ENCODE results near the gene APOO.

DNA sequence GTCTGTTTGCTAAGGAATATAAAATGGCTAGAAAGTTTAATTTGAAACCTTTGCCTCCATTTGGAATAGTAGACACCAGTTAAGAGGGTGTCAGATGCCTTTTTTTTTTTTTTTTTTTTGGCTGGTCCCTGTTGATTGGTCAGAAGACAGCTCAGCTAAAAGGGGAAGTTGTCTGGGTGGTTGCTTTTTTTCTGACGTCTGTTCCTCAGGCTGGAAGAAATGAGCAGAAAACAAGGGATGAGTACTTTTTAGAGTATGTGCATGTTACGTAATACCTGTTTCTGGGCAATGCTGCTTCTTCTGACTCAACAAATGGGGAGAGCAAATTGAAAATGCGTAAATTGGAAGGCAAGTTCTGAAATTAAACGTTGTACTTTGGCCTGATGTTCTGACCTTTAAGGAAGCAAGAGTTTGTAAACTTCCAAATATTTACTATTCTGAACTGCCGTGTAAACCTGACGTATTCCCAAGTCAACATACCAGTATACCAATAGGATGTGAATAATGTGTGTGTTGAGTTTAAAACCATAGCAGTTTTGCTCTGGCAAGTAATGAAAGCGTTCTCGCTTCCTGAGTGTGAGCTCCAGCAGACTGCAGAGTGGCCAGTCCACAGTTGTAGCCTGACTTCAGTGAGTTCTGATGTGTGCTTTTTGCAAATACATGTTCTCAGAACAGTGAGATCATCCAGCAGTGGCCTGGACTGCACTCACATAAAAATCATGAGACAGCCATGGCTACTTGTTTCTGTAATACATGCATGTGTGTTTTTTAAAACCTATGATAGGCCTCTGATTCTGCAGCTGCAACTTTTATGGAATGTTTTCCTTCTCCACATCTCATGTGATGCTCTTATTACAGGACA is 123.0 kb downstream of the APOO start:
- TF ChIP-seq CTCF (IDR thresholded peaks at IDR 0.05): no peak
- TF ChIP-seq ZFX (IDR thresholded peaks at IDR 0.05; ENCODE audit: borderline replicate concordance): no peak
